Esophagus squamous epithelium (tissue), 5 donors: ENCODE results near the gene ANKRD6. TPM values are rescaled to one million over a fixed set of nuclear protein-coding genes. Genes with fewer than 3 reads are reported as not detected.

Source experiments
- DNase-seq: peaks from one replicate; lab custom pipeline; 2025; lab: John Stamatoyannopoulos, UW
- H3K27ac ChIP-seq, 4 donors: fragments of 200-600 bp; sonication (generic); one replicate each; pipeline ENCODE4 v1.5.1; 2016 to 2019; ENCODE audit warnings: mild to moderate bottlenecking in 1 of 4
- H3K27me3 ChIP-seq, 4 donors: fragments of 200-600 bp; sonication (generic); 1 replicate in 3 of 4; 2 replicates in 1 of 4; pipeline versions ENCODE4 v1.5.1 to v1.6.0; 2017 to 2021; ENCODE audit warnings: antibody characterized with exemption in 1 of 4
- H3K36me3 ChIP-seq, 3 donors: fragments of 200-600 bp; sonication (generic); one replicate each; pipeline ENCODE4 v1.5.1; 2016 to 2019
- H3K4me1 ChIP-seq, 3 donors: fragments of 200-600 bp; sonication (generic); one replicate each; pipeline ENCODE4 v1.5.1; 2017 to 2019
- H3K4me3 ChIP-seq, 4 donors: fragments of 200-600 bp; sonication (generic); 1 replicate in 3 of 4; 2 replicates in 1 of 4; pipeline ENCODE4 v1.5.1; 2016 to 2019; ENCODE audit warnings: mild to moderate bottlenecking in 2 of 4, moderate library complexity in 1 of 4
- H3K9me3 ChIP-seq, 3 donors: fragments of 200-600 bp; sonication (generic); one replicate each; pipeline ENCODE4 v1.5.1; 2016 to 2019
- CTCF ChIP-seq, 6 experiments: fragments of 450-650 bp in 4 of 6; fragments of 200-600 bp in 2 of 6; sonication (generic) in 2 of 6; IDR thresholded peaks; one replicate each; pipeline ENCODE4 v1.5.1; 2016 to 2019; ENCODE audit warnings: antibody characterized with exemption in 6 of 6, mild to moderate bottlenecking in 4 of 6, moderate library complexity in 4 of 6
- POLR2A ChIP-seq, 4 donors: fragments of 450-650 bp; IDR thresholded peaks; one replicate each; pipeline ENCODE4 v1.6.1; 2017; ENCODE audit warnings: antibody characterized with exemption in 4 of 4, mild to moderate bottlenecking in 4 of 4, moderate library complexity in 3 of 4
- WGBS, 2 donors: methylation state at CpG; one replicate each; pipeline ENCODE4 v1.1.5; 2018; 5-methylcytosine and 5-hydroxymethylcytosine counted together
- intact Hi-C: fragments of 100-400 bp; cut with DNase I; formaldehyde crosslinking; loops from one replicate; pipeline ENCODE4 v1.15.0; 2022
- total RNA-seq, 4 donors: library from RNA; depleted of rRNA; stranded (reverse); fragments of >200 nt; gene quantifications; one replicate each; pipeline ENCODE4 v1.1.0, GENCODE V29; 2016
- donor health status: DM: yes; HTN: yes; CAD: no.

The ANKRD6 gene
- total RNA-seq, 4 donors from 2014 or later: 5.8 to 12.0 (median 7.3) TPM

DNA sequence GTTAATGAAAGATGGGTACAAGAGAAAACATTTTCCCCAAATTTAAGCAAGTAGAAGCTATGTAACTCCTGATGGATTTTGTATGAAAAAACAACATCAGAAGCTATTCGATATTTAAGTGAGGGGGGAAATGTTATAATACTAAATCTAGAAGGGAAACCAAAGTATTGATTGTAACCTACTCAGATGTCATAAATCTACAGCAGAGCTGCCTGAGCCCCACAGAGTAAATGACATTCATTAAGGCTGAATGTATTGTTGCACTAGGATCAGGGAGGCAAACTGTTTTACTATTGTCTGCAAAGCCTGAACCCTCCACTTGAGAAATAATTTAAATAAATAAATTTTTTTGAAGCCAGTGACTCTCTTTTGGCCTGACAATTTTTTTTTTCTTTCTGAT lies 19.3 kb downstream of the ANKRD6 start:
- TF ChIP-seq POLR2A (IDR thresholded peaks at IDR 0.05) (no peak), CTCF (IDR thresholded peaks at IDR 0.05) (no peak)
- Histone ChIP-seq H3K27ac (no peak overlapping the region), H3K4me3 (no peak overlapping the region), H3K36me3 (no peaks in the 10 kb centered on the region), H3K4me1 (no peaks in the 10 kb centered on the region), H3K9me3 (no peaks in the 10 kb centered on the region), H3K27me3 (no peaks in the 10 kb centered on the region)
- DNase-seq: no peak
- WGBS, 2 donors: 85 to 97% methylated on average over 1 of the region's 1 CpG
- intact Hi-C loops: no loop called here

- H3K4me1 ChIP-seq: peaks cover 0 to 7% (median 0%) of the 10 kb centered on the region in 3 donors
- intact Hi-C loops: no loop called here
- H3K36me3 ChIP-seq: no peaks in the 10 kb centered on the region
- no peaks in the 10 kb centered on the region for H3K9me3 ChIP-seq
- TF ChIP-seq POLR2A (IDR thresholded peaks at IDR 0.05) (no peak), CTCF (IDR thresholded peaks at IDR 0.05) (no peak)
- no peak overlapping the region for H3K4me3 ChIP-seq
- 62 to 73% methylated on average over 2 of the region's 2 CpGs for WGBS, 2 donors
- no peak overlapping the region for H3K27ac ChIP-seq
- H3K27me3 ChIP-seq: no peaks in the 10 kb centered on the region
- no peak for DNase-seq
These were observed 21.3 kb downstream of the ANKRD6 start for GRCh38 chr6:89454300-89454699.

GRCh38 chr6:89458704-89459103 lies 25.8 kb downstream of the ANKRD6 start:
- peaks cover 0 to 7% (median 0%) of the 10 kb centered on the region in 3 donors for H3K4me1 ChIP-seq
- no peak for DNase-seq
- no peaks in the 10 kb centered on the region for H3K36me3 ChIP-seq
- H3K27me3 ChIP-seq: no peaks in the 10 kb centered on the region
- H3K4me3 ChIP-seq: no peak overlapping the region
- H3K27ac ChIP-seq: no peak overlapping the region
- intact Hi-C loops: no loop called here
- no peak for TF ChIP-seq POLR2A (IDR thresholded peaks at IDR 0.05)
- no peak for TF ChIP-seq CTCF (IDR thresholded peaks at IDR 0.05)
- 60 to 71% methylated on average over 4 to 5 of the region's 5 CpGs for WGBS, 2 donors
- H3K9me3 ChIP-seq: no peaks in the 10 kb centered on the region

GRCh38 chr6:89459501-89459900 lies 26.5 kb downstream of the ANKRD6 start:
- TF ChIP-seq POLR2A (IDR thresholded peaks at IDR 0.05) (no peak), CTCF (IDR thresholded peaks at IDR 0.05) (no peak)
- H3K27ac ChIP-seq: no peak overlapping the region
- DNase-seq: no peak
- 83 to 87% methylated on average over 1 of the region's 1 CpG for whole genome bisulfite sequencing, 2 donors
- H3K4me1 ChIP-seq: peaks cover 0 to 7% (median 0%) of the 10 kb centered on the region in 3 donors
- no peak overlapping the region for H3K4me3 ChIP-seq
- intact Hi-C loops: no loop called here
- H3K27me3 ChIP-seq: no peaks in the 10 kb centered on the region
- H3K9me3 ChIP-seq: no peaks in the 10 kb centered on the region
- no peaks in the 10 kb centered on the region for H3K36me3 ChIP-seq

- no peak overlapping the region for H3K27ac ChIP-seq
- no peak for DNase-seq
- WGBS, 2 donors: 65 to 74% methylated on average over 7 of the region's 7 CpGs
- H3K9me3 ChIP-seq: no peaks in the 10 kb centered on the region
- no peak overlapping the region for H3K4me3 ChIP-seq
- no peak for TF ChIP-seq POLR2A (IDR thresholded peaks at IDR 0.05)
- TF ChIP-seq CTCF (IDR thresholded peaks at IDR 0.05): no peak
- H3K4me1 ChIP-seq: peaks cover 0 to 7% (median 0%) of the 10 kb centered on the region in 3 donors
- no peaks in the 10 kb centered on the region for H3K27me3 ChIP-seq
- H3K36me3 ChIP-seq: no peaks in the 10 kb centered on the region
- intact Hi-C loops: no loop called here
These were observed 27.8 kb downstream of the ANKRD6 start for GRCh38 chr6:89460713-89461112.
